ENCODE data around the gene FXYD5.
"Not testable (repeated sequence)": the region's sequence is repeated elsewhere in the genome, so short reads cannot be mapped to it uniquely, and the experiment has no call there.

FXYD5 gene

DNA sequence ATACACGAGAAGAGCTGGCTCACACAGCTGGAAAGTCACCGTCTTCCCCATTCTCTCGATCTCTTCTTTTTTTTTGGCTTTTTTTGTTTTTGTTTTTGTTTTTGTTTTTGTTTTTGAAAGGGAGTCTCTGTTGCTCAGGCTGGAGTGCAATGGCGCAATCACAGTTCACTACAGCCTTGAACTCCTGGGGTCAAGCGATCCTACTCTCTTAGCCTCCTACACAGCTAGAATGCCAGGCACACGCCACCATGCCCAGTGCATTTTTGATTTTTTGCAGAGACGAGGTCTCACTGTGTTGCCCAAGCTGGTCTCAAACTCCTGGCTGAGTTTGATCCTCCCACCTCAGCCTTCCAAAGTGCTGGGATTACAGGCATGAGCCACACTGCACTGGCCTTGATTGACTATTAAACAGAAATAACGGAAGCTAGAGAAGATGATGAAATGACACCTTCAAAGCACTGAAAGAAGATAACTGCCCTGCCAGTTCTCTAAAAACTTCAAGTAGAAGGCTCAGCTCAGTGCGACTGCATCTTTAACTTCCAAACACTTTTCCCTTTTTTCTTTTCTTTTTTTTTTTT lies 34.9 kb upstream of the FXYD5 start:
- DNase-seq (ENCODE audit: low spot score): no peak
- FAIRE-seq: no peak

DNA sequence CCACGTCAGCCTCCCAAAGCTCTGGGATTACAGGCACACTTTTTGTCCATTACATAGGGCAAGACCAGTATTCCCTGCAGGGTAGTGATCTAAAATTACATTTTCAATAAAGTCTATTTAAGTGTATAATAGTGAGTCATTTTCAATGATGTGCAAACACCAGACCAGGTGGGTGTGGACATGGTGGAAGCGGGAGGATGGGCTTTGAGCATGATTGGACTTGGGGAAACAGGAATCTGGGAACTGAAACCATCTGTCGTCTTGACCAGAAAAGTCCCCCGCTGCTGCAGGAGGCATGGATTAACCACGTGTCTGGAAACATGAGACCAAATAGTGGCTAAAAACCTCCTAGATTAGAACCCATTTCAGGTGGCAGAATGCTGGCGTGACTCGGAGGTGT lies 34.0 kb upstream of the FXYD5 start:
- no peak for FAIRE-seq
- DNase-seq (ENCODE audit: low spot score): peak; percentile 20

DNA sequence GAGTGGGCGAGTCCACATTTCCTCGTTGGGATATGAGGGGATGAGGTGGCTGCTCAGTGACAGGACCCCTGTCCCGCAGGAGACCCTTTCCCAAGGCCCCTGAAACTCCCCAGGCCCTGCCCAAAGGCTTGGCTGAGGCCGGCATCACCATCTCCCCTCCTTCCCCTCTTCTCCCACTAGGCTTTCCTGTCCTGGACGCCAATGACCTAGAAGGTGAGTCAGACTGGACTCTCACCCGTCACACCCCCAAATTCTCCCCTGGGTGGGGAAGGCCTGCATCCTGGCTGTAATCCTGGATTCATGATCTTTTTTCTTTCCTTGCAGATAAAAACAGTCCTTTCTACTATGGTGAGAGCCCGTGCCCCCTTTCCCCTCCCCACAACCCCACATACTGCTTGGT lies 33.6 kb upstream of the FXYD5 start:
- DNase-seq (ENCODE audit: low spot score) (no peak), FAIRE-seq (no peak)

DNA sequence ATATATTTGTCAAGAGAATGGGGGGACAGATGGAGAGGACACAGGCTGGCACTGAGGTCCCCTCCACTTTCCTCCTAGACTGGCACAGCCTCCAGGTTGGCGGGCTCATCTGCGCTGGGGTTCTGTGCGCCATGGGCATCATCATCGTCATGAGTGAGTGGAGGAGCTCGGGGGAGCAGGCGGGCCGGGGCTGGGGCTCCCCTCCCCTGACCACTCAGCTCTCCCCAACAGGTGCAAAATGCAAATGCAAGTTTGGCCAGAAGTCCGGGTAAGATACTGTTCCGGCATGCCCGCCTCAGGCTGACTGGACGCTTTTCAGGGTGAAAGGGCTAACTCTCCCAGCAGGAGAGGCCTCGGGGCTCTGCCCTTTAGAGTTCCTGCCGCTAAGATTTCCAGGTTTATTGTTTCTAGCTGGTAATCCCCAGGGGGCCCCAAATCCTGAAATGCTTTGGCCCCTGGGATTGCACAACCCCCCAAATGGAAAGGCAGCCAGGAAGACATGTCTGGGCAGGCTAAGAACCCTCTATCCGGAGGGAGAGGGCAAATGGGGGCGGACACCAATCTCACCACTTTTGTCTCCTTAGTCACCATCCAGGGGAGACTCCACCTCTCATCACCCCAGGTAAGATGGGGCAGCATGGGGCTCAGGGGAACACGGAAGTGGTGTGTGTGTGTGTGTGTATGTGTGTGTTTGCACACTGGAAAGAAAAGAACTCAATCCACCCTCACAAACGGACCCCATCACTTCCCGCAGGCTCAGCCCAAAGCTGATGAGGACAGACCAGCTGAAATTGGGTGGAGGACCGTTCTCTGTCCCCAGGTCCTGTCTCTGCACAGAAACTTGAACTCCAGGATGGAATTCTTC lies 31.6 kb upstream of the FXYD5 start:
- DNase-seq (ENCODE audit: low spot score) (no peak), FAIRE-seq (no peak)

DNA sequence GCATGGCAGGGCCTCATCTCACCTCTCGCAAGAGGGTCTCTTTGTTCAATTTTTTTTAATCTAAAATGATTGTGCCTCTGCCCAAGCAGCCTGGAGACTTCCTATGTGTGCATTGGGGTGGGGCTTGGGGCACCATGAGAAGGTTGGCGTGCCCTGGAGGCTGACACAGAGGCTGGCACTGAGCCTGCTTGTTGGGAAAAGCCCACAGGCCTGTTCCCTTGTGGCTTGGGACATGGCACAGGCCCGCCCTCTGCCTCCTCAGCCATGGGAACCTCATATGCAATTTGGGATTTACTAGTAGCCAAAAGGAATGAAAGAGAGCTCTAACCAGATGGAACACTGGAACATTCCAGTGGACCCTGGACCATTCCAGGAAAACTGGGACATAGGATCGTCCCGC lies 31.0 kb upstream of the FXYD5 start:
- DNase-seq (ENCODE audit: low spot score) (no peak), FAIRE-seq (no peak)

DNA sequence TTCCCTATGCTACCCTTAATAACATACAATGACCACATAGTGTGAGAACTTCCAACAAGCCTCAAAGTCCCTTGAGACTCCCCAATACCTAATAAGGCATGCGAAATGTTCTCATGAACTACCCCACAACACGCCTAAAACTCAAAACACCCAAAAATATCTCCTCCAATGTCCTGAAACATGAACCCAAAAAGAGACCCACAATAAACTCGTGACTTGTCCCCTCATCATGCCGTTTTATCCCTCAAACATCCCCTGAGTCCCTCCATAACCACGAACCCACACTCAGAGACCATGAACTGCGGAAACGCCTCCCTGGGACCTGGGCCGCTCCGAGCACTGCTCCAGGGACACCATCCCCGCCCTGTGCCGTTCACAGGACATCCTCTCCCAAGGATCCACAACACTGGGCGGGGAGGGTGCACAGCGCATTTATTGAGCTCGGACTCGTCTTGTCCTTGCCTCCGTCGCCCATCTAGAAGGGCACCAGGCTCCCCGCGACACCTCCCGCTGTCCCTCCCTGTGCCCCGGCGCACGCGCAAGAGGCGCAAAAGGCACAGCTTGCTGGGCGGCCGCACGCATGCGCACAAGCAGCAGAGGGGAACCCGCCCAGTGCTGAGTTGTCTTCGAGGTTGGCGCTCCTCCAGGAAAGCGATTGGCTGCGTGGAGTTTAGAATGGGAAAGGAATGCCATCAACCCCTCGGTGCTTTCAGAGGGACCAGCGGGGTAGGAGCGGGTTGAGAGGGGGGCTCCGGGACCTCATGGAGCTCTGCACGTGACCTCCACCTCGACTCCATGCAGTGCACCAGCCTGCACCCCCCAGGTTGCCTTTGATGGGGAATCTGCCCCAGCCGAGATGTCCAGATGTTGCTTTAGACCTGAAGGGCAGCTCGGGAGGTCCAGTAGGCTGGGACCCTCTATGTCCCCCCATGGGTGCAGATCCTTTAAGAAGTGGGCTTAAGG lies 30.2 kb upstream of the FXYD5 start:
- FAIRE-seq (no peak), DNase-seq (ENCODE audit: low spot score) (peak; percentile 81)

DNA sequence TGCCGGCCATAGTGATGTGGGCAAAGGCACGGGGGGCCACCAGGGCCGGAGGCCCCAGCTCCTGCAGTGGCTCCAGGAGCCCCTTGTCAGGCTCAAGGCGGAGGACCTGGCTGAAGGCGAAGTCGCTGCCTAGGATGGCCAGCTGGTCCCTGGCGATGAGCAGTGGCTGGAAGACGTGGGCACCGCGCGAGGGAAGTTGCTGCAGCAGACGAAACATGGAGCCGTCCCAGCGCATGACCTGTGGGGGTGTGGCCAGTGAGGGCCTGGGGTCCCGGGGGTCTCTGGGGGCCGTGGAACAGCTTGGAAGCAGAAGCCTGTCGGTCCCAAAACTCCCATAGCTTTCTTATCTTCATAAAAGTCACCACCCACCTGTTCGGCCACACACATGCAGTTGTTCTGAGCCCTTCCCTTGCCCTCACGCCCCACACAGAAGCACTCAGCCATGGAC lies 29.2 kb upstream of the FXYD5 start:
- FAIRE-seq: no peak
- no peak for DNase-seq (ENCODE audit: low spot score)

DNA sequence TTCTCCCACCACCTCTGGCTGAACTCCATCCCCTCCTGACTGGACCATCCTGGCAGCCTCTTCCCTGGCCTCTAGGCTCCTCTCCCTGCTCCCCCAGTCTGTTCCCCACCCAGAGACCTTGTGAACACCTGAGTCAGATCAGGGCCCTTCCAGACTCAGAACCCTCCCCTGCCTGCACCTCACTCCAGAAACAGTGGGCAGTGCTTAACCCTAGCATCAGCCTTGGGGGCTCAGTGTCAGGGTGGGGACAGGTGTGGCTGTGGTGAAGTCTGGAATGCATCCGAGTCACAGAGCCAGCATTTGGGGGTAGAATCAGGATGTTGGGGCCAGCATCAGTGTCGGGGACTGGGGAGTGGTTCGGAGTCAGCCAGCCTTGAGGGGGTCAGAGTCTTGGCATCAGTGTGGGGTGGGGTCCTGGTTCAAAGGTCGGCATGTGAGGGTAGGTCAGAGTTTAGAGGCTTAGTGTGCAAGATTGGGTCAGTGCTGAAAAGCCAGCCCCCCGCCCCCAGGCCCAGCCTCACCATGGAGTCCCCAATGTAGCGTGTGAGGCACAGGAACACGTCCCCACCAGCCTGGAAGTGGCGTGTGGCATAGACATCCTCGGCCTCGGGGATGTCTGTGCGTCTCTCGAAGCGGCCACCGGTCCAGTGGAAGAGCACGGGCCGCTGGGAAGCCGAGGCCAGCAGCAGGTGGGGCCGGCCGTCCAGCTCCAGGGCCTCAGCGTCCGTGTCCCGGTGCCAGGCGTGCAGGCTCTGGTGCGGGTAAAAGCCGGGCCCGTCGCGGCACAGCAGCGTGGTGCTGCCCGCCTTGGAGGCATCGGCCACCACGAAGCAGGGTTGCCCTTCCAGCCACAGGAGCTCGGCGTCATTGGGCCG lies 28.5 kb upstream of the FXYD5 start:
- FAIRE-seq: no peak
- no peak for DNase-seq (ENCODE audit: low spot score)

DNA sequence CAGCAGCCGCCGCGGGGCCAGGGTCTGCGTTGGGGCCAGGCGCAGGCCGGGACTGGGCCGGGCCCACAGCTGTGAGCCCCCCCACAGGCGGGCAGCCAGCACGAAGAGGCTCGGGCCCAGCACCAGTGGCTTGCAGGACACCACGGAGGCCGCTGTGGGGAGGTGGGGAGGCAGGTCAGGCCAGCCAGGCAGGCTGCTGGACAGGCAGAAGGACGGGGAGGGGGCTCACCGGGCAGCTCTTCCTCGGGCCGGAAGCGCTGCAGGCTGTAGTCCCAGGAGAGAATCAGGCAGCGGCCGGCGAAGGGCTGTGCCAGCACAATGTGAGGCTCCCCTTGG lies 27.9 kb upstream of the FXYD5 start:
- FAIRE-seq: no peak

DNA sequence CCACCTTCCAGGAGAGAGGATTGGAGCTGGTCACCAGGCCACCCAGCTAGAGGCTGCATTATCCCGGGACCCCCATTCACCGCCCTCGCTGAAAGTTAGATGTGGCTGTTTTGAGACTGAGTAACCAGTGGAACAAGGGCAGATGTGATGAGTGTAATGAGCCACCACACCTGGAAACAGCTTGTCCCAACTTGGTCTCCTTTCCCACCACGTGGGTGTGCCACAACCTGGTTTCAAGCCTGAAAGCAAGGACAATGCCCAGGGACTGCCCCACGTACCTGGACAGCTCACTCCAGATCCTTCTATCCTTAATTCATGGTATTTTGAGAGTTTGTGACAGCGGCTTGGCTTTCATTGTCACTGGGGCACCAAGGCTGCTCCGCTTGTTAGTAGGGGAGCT lies 26.7 kb upstream of the FXYD5 start:
- no peak for FAIRE-seq
- DNase-seq (ENCODE audit: low spot score): no peak

More for the DNA sequence above, 27.9 kb upstream of the FXYD5 start:
- no peak for DNase-seq (ENCODE audit: low spot score)

DNA sequence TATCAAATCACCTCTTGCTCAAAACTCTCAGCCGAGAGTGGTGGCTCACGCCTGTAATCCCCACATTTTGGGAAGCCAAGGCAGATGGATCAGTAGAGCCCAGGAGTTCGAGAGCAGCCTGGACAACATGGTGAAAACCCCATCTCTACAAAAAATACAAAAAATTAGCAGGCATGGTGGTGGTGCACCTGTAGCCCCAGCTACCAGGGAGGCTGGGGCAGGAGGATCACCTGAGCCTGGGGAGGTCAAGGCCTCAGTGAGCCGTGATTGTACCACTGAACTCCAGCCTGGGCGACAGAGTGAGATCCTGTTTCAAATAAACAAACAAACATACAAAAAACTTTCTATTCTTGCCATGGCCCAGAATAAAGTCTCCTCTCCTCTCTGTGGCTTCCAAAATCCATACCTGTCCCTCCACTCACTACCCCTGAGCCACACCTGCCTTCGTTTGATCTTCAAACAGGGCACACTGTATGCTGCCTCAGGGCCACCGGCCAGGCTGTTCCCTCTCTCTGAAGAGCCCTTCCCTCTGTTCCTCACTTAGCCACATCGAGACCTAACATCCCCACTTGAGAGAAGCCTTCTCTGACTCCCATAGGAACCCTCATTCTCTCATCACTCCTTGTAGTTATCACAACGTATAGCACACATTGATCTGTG lies 26.0 kb upstream of the FXYD5 start:
- no peak for FAIRE-seq
- DNase-seq (ENCODE audit: low spot score): no peak

DNA sequence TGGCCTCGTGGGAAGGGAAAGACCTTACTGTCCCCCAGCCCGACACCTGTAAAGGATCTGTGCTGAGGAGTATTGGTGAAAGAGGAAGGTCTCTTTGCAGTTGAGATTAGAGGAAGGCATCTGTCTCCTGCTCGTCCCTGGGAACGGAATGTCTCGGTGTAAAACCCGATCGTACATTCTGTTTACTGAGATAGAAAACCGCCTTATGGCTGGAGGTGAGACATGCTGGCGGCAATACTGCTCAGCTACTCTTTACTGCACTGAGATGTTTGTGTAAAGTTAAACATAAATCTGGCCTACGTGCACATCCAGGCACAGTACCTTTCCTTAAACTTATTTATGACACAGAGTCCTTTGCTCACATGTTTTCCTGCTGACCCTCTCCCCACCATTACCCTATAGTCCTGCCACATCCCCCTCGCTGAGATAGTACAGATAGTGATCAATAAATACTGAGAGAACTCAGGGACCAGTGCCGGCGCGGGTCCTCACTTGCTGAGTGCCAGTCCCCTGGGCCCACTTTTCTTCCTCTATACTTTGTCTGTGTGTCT lies 24.7 kb upstream of the FXYD5 start:
- not testable (repeated sequence) for FAIRE-seq; DNase-seq (ENCODE audit: low spot score)

DNA sequence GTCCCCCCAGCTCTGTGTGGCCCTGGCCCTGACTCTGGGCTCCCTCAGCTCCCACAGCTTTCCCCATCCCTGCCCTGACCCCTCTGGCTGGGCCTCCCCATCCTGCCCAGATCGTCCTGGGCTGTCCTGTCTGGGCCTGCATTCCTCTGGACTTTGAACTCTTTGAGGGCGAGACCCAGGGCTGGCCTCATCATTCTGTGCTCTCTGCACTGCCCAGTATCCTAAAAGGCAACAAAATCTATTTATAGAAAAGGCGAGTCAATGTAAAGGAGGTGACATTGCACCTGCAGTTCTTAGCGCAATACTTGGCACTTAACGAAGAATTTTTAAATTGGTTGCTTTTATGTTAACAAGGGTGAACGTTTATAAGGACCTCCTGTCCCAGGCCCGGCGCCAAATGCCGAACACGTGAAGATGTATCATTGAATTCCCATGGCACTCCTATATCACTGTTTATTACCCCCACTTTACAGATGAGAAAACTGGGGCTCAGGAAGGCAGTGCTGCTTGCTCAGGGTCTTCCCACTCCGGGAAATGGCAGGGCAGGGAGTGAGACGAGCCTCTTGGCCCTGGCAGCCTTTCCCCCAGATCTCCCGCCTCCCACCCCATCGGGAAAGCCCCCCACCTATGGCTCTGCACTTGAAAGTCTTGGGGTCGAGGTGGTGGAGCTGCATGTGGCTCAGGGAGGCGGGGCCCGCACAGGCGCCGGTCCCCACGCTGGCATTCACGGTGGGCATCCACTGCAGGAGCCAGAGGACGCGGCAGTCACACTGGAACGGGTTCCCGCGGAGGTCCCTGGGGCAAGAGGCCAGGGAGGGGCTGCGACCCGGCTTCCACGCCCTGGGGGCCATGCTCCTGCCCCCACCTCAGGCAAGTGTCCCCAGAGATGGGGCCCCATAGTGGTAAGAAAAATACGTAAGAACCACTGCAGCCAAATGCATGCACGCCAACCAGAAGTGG lies 23.5 kb upstream of the FXYD5 start:
- FAIRE-seq (no peak), DNase-seq (ENCODE audit: low spot score) (no peak)

DNA sequence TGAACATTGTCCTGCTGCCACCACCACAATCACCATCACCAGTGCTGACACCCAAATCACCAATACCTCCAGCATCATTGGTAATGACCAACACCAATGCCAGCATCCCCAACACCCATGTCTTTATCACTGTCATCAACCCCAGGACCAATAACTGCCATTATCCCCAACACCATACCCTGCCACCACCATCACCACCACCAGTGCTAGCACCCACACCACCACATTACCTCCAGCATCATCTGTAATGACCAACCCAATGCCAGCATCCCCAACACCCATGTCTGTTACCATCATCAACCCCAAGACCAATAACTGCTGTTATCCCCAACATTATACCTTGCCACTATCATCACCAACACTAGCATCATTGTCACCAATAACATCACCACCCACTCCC lies 22.3 kb upstream of the FXYD5 start:
- no peak for DNase-seq (ENCODE audit: low spot score)
- no peak for FAIRE-seq

DNA sequence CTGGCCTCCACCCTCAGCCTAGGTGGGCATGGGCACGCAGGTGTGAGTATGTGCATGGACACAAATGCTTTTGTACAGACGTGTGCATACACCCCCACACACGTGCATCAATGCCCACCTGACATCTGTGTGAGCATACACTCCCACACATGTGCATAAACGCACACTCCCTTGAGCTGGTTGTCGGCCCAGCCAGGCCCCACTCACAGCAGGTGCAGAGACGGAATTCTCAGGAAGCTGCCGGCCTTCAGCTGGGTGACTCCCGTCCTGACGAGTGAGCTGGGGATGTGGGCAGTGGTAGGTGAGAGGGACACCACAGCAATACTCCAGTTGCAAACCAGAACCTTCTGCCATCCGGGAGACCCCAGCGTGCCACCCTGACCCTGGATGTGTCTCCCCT lies 20.7 kb upstream of the FXYD5 start:
- DNase-seq (ENCODE audit: low spot score): no peak
- FAIRE-seq: no peak

DNA sequence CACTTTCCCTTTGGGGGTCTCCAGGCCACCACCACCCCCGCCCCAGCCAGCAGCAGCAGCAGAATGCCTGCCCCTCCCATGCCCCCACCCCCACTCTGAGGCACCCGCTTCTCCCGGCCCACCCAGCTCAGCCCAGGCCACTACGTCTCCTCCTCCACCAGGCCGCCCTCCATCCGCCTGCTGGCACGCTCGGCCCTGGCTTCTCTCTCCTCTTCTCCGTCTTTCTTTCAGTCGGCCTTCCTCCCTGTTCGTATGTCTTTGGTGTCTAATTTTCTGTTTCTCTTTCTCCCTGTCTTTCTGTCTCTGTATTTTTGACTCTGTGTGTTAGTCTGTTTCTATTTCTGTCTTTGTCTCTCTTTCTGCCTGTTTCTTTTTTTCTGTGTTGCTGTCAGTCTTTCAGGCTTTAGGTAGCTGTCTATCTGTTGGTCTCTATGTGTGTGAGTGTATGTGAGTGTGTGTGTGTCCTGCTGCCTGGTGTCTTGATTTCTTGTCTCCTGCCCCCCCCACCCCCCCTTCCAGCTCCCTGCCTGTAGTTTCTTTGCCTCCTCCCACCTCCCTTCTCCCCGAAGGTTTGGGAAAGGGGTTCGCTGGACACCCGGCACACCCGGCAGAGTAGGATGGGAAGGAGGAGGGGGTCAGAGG lies 19.8 kb upstream of the FXYD5 start, which contains the start of gene LGI4:
TSS of gene LGI4 (minus strand) at position 459 of the 642 bp plus-strand sequence. CDS start at position 80, 379 bp downstream.
- FAIRE-seq (no peak), DNase-seq (ENCODE audit: low spot score) (no peak)

DNA sequence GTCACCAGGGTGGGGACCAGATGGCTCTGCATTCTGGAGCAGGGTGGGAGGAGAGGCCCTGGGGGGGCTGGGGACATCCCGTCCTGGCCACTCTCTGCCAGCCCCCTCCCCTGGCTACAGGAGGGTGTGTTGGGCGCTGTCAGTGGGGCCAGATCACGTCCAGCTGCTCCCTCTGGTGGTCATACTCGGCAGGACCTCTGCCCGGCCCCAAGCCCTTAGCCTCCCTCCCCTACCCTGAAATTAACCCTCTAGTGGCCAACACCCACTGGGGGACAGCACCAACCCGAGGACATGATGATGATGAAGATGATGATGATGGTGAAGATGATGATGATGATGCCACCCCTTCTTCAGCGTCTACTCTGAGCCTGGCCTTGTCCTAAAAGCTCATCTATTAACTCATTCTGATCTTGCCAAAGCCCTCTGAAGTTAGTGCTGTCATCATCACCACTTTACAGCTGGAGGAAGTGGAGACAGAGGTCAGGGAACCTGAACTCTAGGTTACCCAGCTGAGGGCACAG lies 19.1 kb upstream of the FXYD5 start:
- DNase-seq (ENCODE audit: low spot score) (peak; percentile 4), FAIRE-seq (no peak)

DNA sequence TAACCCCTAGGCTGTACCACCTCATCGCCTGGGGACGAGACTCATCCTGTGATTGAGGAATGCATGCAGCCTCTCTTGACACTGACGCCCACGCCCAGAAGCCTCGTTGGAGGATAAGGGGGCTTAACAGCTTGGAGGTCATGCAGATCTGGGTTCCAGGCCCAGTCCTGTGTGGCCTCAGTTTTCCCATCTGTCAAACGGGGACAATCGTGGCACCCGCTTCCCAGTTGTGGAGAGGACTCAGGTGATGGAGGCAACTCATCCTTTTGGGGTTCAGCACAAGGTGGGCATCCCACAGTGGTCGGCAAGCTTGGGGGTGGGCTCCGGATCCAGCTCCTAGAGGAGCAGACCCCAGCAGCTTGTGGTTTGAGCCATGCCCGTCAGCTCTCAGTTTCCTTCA lies 18.3 kb upstream of the FXYD5 start:
- DNase-seq (ENCODE audit: low spot score): no peak
- FAIRE-seq: no peak
